Ectodermal cell (in vitro differentiated cells): ENCODE data around the gene KLRC2.
"Not testable (repeated sequence)": the region's sequence is repeated elsewhere in the genome, so short reads cannot be mapped to it uniquely, and the experiment has no call there.

Experiments used
- H3K27ac ChIP-seq: 2 replicates; pipeline ENCODE4 v1.7.0; 2013; ENCODE audit warnings: mild to moderate bottlenecking, low read depth, low read length; ENCODE audit not compliant: insufficient read depth, poor library complexity, severe bottlenecking
- H3K27me3 ChIP-seq: 2 replicates; pipeline ENCODE4 v1.7.0; 2013; ENCODE audit warnings: mild to moderate bottlenecking, low read length; ENCODE audit not compliant: insufficient read depth, control insufficient read depth, poor library complexity, severe bottlenecking
- H3K36me3 ChIP-seq: one replicate; pipeline ENCODE4 v1.7.0; 2013; ENCODE audit warnings: low read length; ENCODE audit not compliant: control insufficient read depth, insufficient read depth
- H3K4me1 ChIP-seq: one replicate; pipeline ENCODE4 v1.7.0; 2013; ENCODE audit warnings: low read length; ENCODE audit not compliant: control insufficient read depth, insufficient read depth
- H3K4me3 ChIP-seq: 2 replicates; pipeline ENCODE4 v1.7.0; 2013; ENCODE audit warnings: low read depth, low read length, control low read depth; ENCODE audit not compliant: insufficient read depth
- H3K9me3 ChIP-seq: 2 replicates; pipeline ENCODE4 v1.7.0; 2013; ENCODE audit warnings: mild to moderate bottlenecking, low read length, moderate library complexity; ENCODE audit not compliant: control insufficient read depth
- WGBS, 2 experiments: methylation state at CpG; one replicate each; pipeline ENCODE4 v1.1.7; 2013; ENCODE audit warnings: missing lambda C conversion rate in 2 of 2; 5-methylcytosine and 5-hydroxymethylcytosine counted together

KLRC2 gene

GRCh38 chr12:10446052-10446451 is 10.2 kb upstream of the KLRC2 start:
- H3K4me1 ChIP-seq, H3K27me3 ChIP-seq, H3K9me3 ChIP-seq, H3K36me3 ChIP-seq, H3K27ac ChIP-seq, H3K4me3 ChIP-seq: not testable (repeated sequence)
- 96 to 100% methylated on average over 3 of the region's 5 CpGs for WGBS, 2 experiments

DNA sequence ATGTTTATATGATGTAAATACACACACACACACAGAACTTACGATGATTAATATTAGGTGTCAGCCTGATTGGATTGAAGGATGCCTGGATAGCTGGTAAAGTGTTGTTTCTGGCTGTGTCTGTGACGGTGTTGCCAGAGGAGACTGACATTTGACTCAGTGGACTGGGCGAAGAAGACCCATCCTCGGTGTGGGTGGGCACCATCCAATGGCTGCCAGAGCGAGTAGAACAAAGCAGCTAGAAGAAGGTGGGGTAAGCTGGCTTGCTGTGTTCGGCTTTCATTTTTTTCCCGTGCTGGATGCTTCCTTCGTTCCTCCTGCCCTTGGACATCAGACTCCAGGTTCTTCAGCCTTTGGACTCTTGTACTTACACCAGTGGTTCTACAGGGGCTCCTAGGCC is 5.3 kb upstream of the KLRC2 start:
- 94% methylated on average over 7 of the region's 8 CpGs for WGBS, 2 experiments
- H3K27ac ChIP-seq, H3K4me3 ChIP-seq, H3K4me1 ChIP-seq, H3K9me3 ChIP-seq, H3K36me3 ChIP-seq, H3K27me3 ChIP-seq: not testable (repeated sequence)

GRCh38 chr12:10439608-10440274 is 3.9 kb upstream of the KLRC2 start:
- not testable (repeated sequence) for H3K4me3 ChIP-seq, H3K4me1 ChIP-seq, H3K27me3 ChIP-seq, H3K9me3 ChIP-seq, H3K27ac ChIP-seq, H3K36me3 ChIP-seq
- WGBS, 2 experiments: 75% methylated on average over 1 of the region's 2 CpGs; no CpG with 5 or more reads in 1 of the 2 experiments

DNA sequence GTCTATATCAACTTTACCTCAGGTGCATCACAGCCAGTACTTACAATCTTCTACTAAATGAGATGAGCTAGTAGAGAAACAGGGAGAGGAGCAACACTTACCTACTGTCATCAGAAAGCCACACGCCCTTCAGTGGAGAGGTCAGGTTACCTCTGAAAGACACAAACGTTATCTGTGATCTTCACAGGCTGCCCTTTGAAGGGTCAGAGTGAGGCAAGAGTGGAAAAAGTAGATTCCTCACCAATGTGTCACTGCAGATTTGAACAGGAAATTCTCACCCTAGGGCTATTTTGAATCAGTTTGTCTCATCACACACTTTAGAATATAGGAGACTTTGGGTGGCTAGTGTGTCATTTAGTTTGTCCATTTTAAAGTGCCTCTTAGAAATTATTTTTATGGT is 1.8 kb upstream of the KLRC2 start:
- WGBS, 2 experiments: no CpG with 5 or more reads among the region's 2 CpGs
- not testable (repeated sequence) for H3K27ac ChIP-seq, H3K36me3 ChIP-seq, H3K9me3 ChIP-seq, H3K4me1 ChIP-seq, H3K4me3 ChIP-seq, H3K27me3 ChIP-seq

GRCh38 chr12:10430623-10431022 is 5.2 kb downstream of the KLRC2 start:
- not testable (repeated sequence) for H3K4me1 ChIP-seq, H3K4me3 ChIP-seq, H3K27me3 ChIP-seq, H3K9me3 ChIP-seq, H3K36me3 ChIP-seq, H3K27ac ChIP-seq
- WGBS, 2 experiments: 71 to 92% methylated on average over 3 of the region's 4 CpGs

GRCh38 chr12:10425938-10426337 is 9.9 kb downstream of the KLRC2 start:
- not testable (repeated sequence) for H3K27me3 ChIP-seq, H3K4me3 ChIP-seq, H3K9me3 ChIP-seq, H3K4me1 ChIP-seq, H3K36me3 ChIP-seq, H3K27ac ChIP-seq
- WGBS, 2 experiments: 87 to 96% methylated on average over 6 to 7 of the region's 8 CpGs

GRCh38 chr12:10424260-10424899 is 11.4 kb downstream of the KLRC2 start:
- H3K9me3 ChIP-seq: not testable (repeated sequence)

DNA sequence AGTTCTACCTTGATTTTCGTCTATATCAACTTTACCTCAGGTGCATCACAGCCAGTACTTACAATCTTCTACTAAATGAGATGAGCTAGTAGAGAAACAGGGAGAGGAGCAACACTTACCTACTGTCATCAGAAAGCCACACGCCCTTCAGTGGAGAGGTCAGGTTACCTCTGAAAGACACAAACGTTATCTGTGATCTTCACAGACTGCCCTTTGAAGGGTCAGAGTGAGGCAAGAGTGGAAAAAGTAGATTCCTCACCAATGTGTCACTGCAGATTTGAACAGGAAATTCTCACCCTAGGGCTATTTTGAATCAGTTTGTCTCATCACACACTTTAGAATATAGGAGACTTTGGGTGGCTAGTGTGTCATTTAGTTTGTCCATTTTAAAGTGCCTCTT is 13.7 kb downstream of the KLRC2 start:
- H3K4me3 ChIP-seq, H3K4me1 ChIP-seq, H3K27ac ChIP-seq, H3K27me3 ChIP-seq, H3K36me3 ChIP-seq, H3K9me3 ChIP-seq: not testable (repeated sequence)
- WGBS, 2 experiments: 54% methylated on average over 2 of the region's 3 CpGs; no CpG with 5 or more reads in 1 of the 2 experiments

More at GRCh38 chr12:10424260-10424899, 11.4 kb downstream of the KLRC2 start:
- H3K27me3 ChIP-seq, H3K36me3 ChIP-seq, H3K27ac ChIP-seq, H3K4me1 ChIP-seq, H3K4me3 ChIP-seq: not testable (repeated sequence)
- WGBS, 2 experiments: no CpG with 5 or more reads among the region's 1 CpG

GRCh38 chr12:10420334-10420733 is 15.5 kb downstream of the KLRC2 start, which contains the start of gene KLRC3:
KLRC3 (minus strand) TSS chr12:10420595; CDS start chr12:10420550, 45 bp downstream.
- not testable (repeated sequence) for H3K4me1 ChIP-seq, H3K9me3 ChIP-seq, H3K36me3 ChIP-seq, H3K4me3 ChIP-seq, H3K27ac ChIP-seq, H3K27me3 ChIP-seq
- 91 to 100% methylated on average over 1 of the region's 1 CpG for WGBS, 2 experiments

DNA sequence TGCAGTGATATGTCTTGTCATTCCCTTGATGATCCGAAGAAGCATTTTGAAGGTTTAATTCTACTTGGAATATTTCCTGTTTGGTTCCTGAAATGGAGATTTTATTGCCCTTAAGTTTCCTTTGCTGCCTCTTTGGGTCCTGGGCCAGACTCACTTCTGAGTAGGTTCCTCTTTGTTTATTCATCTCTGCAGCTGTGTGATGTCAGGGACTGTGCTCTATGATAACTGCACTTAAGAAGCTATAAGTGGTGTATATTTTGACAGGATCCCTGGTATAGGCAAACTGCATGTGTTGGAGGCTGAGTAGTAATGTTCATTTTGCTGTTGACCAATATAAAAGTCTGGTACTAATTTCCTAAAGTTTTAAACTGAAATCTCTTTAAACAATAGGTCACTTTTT is 26.4 kb downstream of the KLRC2 start, which contains the start of gene KLRC4:
KLRC4 (minus strand) TSS at position 366 of the 400 bp plus-strand sequence; CDS start at position 184, 182 bp downstream.
- no peaks in the 10 kb centered on the region for H3K27me3 ChIP-seq
- H3K4me3 ChIP-seq: no peak within 1 kb of the TSS
- H3K9me3 ChIP-seq: no peaks in the 10 kb centered on the region
- WGBS, 2 experiments: 0% methylated on average over 1 of the region's 1 CpG
- H3K36me3 ChIP-seq: no peaks in the 10 kb centered on the region
- no peaks in the 10 kb centered on the region for H3K4me1 ChIP-seq
- no peak within 1 kb of the TSS for H3K27ac ChIP-seq
